ENCODE measurements around the gene PPP6C.
"Not testable (repeated sequence)": the region's sequence is repeated elsewhere in the genome, so short reads cannot be mapped to it uniquely, and the experiment has no call there.

Gene PPP6C

DNA sequence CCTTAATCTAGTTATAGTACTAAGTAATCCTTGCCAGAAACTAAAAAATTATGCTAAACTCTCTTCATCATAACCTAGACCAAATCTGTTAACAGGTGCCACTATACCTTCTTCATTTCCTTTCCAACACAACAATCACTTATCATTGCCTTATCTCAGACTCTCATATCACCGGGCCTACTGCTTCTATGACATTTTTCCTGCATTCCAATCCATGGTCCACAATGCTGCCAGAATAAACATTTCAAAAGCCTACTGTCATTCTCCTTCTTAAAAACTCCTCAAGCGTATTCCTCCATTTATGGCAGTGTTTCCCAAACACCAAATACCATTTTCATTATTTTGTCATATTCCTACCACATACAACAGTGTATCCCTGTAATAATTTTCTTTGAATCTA lies 6.5 kb downstream of the PPP6C start:
- no peak for DNase-seq (ENCODE audit: low read depth, low spot score)

DNA sequence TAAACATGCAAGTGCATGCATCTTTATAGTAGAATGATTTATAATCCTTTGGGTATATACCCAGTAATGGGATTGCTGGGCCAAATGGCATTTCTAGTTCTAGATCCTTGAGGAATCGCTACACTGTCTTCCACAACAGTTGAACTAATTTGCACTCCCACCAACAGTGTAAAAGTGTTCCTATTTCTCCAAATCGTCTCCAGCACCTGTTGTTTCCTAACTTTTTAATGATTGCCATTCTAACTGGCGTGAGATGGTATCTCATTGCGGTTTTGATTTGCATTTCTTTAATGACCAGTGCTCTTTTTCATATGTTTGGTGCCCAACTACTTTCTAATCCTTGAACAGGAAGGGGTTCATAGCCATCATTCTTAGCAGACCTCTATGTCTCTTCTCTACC lies 7.8 kb downstream of the PPP6C start:
- DNase-seq (ENCODE audit: low read depth, low spot score): not testable (repeated sequence)

DNA sequence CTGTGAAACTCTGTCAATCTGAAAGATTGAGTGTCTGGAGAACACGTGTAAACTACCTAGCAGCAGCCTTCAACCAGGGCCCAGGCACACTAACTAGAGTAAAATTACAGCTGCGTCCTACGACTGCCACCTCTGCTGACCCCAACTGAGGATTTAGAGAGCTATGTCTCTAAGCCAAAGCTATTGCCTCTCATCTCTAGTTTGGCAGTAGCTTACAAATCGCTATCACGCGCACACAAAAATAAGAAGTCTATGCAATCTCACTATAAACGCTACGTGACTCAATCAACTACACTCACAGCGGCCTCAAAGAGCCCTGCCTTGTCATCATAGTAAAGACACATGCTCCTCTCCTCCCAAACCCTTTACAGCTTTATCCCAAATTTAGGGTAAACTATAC lies 8.7 kb downstream of the PPP6C start:
- no peak for DNase-seq (ENCODE audit: low read depth, low spot score)

DNA sequence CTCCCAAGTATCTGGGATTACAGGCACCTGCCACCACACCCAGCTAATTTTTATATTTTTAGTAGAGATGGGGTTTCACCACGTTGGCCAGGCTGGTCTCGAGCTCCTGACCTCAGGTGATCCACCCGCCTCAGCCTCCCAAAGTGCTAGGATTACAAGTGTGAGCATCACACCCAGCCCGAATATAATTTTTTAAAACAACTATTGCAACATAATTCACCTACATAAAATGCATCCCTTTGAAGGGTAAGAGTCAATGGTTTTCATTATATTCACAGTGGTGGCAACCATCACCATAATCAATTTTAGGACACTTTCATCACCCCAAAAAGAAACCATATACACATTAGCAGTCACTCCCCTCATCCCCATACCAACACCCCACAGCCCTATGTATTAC lies 9.8 kb downstream of the PPP6C start:
- not testable (repeated sequence) for DNase-seq (ENCODE audit: low read depth, low spot score)

DNA sequence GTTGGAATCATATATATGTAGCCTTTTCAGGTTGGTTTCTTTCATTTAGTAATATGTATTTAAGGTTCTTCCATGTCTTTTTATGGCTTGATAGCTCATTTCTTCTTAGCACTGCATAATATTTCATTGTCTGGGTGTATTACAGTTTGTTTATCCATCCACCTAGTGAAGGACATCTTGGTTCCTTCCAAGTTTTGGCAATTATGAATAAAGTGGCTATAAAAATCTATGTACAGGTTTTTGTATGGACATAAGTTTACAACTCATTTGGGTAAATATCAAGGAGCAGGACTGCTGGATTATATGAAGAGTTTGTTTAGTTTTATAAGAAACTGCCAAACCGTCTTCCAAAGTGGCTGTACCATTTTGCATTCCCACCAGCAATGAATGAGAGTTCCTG lies 11.7 kb downstream of the PPP6C start:
- no peak for DNase-seq (ENCODE audit: low read depth, low spot score)

DNA sequence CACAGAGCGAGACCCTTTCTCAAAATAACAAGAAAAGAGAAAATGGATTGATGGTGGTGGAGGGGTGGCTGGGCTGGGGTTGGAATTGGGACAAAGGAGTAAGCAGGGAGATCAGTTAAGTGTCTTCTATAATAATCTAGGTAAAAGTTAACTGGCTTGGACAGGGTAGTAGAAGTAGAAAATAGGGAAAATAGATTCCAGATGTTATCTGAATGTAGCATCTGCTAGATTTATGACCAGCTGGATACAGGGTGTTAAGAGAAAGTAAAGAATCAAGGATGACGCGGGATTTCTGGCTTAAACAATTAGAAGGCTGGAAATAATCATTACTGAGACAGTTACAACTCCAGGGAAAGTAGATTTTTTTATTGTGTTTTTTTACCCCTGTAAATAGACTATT lies 13.0 kb downstream of the PPP6C start:
- no peak for DNase-seq (ENCODE audit: low read depth, low spot score)

DNA sequence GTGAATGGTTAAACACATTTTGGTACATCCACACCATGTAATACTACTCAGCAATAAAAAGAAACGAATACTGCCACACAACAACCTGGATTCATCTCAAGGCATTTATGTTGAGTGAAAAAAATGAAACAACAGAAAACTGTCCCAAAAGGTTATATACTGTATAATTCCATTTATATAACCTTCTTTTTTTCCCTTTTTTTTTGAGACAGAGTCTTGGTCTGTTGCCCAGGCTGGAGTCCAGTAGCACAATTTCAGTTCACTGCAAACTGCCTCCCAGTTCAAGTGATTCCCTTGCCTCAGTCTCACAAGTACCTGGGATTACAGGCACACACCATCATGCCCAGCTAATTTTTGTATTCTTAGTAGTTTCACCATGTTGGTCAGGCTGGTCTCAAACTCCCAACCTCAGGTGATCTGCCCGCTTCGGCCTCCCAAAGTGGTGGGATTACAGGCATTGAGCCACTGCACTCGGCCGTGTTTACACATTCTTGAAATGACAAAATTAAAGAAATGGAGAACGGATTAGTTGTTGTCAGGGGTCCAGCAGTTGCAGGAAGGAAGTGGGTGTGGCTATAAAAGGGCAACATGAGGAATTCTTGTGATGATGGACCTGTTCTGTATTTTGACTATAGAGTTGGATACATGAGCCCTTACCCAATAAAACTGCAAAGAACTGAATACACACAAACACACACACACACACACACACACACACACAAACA lies 17.4 kb downstream of the PPP6C start:
- DNase-seq (ENCODE audit: low read depth, low spot score): no peak

DNA sequence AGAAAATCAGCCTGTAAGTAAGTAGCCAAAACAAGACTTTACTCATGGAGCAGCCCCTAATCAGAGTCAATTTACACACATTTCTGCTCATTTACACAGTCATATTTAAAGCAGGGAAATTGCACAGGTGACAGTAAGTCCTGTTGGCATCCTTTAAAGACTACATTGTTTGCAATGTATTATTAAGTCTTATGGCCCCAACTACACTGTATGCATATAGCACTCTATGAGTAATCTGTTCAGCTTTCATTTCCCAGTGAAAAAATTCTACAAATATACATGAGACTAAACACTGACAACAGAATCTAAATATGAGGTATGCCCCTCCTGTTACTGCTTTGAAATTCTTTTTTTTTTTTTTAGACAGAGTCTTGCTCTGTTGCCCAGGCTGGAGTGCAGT lies 19.7 kb downstream of the PPP6C start:
- DNase-seq (ENCODE audit: low read depth, low spot score): no peak

DNA sequence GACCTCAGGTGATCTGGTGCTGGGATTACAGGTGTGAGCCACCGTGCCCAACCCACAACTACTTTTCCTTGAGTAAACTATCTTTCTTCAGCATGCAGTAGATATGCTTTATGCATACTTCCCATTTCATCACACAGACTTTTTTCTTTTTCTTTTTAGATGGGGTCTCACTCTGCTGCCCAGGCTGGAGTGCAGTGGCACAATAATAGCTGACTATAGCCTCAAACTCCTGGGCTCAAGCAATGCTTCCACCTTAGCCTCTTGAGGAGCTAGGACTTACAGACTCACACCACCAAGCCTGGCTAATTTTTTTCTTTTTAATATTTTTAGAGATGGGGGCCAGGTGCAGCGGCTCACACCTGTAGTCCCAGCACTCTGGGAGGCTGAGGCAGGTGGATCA lies 22.8 kb downstream of the PPP6C start:
- no peak for DNase-seq (ENCODE audit: low read depth, low spot score)

DNA sequence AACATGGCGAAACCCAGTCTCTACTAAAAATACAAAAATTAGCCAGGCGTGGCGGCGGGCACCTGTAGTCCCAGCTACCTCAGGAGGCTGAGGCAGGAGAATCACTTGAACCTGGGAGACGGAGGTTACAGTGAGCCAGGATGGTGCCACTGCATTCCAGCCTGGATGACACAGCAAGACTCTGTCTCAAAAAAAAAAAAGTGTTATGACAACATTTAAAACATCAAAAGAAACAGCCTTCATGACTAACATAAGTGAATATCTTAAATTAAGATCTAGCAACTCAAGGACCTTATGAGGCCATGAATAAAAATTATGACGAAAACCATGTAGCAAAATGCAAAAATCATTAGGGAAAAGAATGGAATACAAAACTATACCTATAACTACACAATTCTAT lies 26.7 kb downstream of the PPP6C start:
- not testable (repeated sequence) for DNase-seq (ENCODE audit: low read depth, low spot score)

DNA sequence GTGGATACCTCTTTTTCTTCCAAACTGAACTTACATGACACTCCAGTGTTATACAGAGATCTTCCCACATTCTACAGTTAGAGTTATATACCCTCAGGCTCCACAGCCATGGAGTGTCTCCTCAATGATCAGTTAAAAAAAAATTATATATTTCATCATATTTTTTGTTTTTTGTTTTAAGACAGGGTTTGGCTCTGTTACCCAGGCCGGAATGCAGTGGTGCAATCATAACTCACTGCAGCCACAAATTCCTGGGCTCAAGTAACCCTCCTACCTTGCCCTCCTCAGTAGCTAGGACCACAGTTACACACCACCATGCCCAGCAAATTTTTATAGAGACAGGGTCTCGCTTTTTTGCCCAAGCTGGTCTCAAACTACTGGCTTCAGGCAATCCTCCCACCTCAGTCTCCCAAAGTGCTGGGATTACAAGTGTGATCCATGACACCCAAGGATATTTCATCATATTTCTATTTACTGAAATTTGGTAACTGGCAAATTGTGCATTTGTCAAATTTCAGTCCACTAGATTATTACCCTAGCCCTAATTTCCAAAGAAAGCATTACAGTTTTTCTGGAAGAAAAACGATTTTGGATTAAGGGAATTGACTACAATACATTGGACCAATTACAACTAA lies 28.2 kb downstream of the PPP6C start:
- DNase-seq (ENCODE audit: low read depth, low spot score): no peak

DNA sequence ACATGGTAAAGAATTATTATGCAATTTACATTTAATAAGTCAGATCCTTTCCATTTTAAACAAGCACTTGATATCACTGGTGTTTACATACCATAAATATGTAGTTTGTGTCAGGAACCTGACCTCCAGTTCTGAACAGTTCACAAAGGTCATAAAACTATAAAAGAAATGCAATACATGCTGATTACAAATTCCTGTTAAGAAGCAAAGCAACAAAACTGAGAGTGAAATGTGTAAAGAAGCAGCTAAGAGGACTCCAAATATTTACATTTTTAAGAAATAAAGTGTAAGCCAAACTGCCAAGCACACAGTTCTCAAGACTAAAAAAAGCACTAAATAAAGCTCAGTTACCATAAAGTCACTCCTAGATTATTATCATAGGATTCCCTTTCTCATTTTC lies 28.9 kb downstream of the PPP6C start:
- DNase-seq (ENCODE audit: low read depth, low spot score): no peak

DNA sequence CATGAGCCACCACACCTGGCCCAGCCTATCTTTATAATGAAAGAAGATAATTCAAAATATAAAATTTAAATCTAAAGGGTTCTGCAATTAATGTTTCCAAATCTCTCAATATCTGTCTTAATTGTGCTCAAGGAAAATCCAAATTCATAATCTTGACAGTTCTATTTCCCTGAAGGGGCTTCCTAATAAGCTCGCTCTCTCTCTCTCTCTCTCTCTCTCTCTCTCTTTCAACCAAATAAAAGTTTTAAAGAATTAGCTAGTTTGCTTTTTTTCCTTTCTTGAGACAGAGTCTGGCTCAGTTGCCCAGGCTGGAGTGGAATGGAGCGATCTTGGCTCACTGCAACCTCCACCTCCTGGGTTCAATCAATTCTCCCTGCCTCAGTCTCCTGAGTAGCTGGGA lies 33.1 kb downstream of the PPP6C start:
- DNase-seq (ENCODE audit: low read depth, low spot score): no peak

DNA sequence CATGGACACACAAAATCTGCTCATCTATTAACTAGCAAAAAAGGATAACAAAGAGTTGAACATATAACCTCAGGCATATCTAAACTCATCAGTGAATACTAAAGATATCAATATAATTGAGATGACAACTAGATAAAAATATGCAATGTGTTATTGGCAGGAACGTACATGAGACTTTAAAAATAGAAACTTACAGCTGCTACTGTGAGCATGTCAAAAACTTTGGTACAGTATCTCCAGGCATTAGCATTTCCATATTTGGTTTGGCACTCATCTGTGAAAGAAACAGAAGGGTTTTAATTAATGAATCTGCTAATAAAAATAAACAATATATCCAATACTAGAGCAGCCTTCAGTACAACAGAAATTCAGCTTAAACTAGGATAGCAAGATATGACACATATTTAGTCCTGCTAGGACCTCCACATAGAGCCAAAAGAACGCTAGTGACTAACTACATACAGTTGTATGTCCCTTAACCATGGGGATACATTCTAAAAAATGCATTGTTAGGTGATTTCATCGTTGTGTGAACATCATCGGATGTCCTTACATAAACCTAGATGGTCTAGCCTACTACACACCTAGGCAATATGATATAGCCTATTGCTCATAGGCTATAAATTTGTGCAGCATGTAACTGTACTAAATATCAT lies 35.8 kb downstream of the PPP6C start:
- no peak for DNase-seq (ENCODE audit: low read depth, low spot score)

DNA sequence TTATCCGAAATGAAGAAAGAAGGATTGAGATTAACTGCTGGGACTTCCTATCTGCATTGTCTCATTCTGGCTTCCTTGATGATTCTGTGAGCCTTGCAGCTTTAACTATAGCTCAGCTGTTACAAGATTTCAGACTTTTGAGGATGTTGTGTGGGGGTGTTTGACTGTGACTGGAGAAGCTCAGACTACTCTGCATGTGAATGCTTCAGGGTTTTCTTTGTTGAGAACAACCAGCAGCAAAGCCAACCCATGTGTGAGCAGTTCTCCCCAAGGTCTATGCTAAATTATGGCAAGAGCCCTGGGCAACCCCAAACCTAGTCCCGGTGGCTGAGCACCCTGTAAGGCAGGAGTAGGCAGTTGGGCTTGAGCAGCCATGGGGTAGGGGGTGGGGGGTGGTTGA lies 37.9 kb downstream of the PPP6C start:
- no peak for DNase-seq (ENCODE audit: low read depth, low spot score)

DNA sequence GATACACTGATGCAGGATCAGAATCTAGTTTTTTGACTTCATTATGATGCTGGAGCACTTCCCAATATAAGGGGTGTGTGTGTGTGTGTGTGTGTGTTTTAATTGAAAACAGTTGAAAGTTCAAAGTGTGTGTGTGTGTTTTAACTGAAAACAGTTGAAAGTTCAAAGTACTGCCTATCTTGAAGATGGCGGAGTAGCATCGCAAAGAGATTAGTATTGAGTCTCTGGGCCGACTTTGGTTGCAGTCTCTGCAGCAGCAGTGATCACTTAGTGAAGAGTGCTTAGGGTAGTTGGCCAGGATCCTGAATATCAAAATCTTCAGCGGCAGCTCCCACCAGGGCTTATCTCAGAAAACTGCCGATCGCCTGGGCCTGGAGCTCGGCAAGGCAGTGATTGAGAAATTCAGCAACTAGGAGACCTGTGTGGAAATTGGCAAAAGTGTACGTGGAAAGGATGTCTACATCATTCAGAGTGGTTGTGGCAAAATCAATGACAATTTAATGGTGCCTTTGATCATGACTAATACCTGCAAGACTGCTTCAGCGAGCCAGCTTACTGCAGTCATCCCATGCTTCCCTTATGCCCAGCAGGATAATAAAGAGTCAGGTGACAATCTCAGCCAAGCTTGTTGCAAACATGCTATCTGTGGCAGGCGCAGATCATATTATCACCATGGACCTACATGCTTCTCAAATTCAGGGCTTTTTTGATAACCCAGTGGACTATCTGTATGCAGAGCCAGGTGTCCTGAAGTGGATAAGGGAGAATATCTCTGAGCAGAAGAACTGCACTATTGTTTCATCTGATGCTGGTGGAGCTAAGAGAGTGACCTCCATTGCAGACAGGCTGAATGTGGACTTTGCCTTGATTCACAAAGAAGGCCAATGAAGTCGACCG lies 39.0 kb downstream of the PPP6C start:
- DNase-seq (ENCODE audit: low read depth, low spot score): no peak

DNA sequence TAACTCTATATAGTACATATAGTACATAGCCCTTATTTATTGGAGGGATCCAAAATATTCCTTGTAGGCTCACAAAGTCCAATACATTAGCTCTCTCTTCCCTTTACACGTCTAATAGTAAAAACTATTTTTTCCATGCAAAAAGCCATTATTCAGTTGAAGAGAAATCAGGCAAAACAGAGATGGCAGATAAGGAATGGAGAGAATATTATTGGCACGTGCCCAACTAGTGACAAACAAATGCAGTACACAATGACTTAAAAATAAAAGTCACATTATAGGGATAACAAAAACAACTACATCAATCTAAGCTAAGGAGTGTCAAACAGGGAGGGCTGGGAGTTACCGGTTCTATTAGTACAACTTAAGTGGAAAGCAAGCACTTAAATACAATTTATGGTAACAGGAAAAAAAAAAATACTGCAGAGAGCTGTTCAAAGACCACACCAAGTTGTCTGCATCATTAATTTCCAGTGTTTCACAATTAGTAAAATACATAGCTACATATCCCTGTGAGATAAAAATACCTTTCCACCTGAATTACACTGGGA lies 42.1 kb downstream of the PPP6C start:
- DNase-seq (ENCODE audit: low read depth, low spot score): no peak

DNA sequence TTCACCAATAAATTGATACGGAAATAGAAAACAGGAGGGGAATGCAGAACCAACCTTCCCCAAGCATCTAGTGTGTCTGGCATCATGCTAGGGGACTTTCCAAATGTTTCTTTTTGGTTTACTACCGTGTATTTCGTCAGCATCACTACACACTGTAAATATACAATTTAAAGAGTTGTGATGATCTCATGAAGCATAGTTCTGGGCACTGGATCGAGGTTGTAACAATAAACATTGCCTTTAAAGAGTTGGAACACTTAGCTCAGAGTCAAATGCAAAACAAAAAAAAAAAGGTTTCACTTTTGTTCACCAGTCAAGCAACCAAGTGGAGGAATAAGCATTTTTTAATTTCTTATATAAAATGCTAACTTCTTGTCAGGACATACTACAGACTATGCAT lies 43.4 kb downstream of the PPP6C start:
- DNase-seq (ENCODE audit: low read depth, low spot score): no peak

DNA sequence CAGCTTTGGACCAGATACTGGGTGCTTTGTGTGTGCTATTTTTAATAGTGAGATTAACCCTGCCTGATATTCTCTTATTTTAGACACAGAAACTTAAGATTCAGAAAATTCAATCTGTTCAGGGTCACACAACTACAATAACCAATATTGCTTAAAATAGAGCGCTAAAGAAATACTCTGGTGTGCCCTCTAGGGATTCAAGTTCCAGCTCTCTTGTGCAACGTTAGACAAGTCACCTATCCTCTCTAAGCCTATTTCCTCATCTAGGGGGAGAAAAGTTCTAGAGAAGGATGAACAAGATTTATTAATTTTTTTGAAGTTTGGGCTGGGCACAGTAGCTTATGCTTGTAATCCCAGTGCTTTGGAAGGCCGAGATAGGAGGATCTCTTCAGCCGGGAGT lies 44.2 kb downstream of the PPP6C start:
- no peak for DNase-seq (ENCODE audit: low read depth, low spot score)

DNA sequence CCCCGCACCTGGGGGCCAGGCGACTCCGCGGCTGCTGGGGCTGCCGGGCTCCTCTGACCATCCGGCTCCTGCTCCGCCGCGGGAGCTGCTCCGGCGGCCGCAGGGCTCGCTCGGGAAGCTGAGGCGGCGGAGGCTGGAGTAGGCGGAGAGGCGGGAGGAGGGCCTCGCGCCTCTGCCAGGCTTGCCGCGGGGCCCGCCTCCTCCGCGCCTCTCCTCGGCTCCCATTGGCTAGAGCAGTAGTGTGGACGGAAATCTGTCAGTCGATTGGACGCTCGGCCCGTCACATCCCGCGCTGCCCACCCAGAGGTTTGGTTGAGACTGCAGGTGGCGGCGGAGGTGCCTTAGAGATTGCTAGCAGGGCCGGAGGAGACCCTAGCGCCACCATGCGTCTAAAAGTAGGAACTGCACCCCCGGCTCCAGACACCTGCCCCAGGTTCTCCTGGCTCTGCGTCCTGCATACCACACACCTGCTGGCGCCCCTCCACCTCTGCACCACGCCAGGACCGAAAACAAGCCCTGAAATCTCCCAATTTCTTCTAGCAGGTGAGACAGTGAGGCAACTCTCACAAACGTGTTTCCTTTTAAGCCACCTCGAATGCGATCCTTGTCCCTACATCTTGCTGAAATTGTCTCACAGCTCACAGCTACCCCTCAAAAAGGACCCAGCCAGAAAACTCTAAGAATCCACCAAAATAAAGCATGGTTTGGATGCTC lies 46.1 kb downstream of the PPP6C start, which contains the start of gene SCAI:
SCAI (minus strand) TSS at position 152 of the 714 bp plus-strand sequence; CDS start at position 61, 91 bp downstream.
- peak; percentile 97 for DNase-seq (ENCODE audit: low read depth, low spot score)

Data from activated CD4-positive, CD25-positive, alpha-beta regulatory T cell treated with anti-CD3 and anti-CD28 coated beads, Interleukin-2, amount 50 U/mL, for 16 hours (primary cell).